T-helper 2 cell treated with Interferon-gamma antibody and Interleukin-4, amounts not matched to agents 5 μg/mL and 100 μg/mL, for 36 hours (primary cell): ENCODE results near the gene IL36RN.

Experiments used
- DNase-seq: peaks from one replicate; pipeline ENCODE4 v3.0.0; 2021; ENCODE audit warnings: low spot score
- H3K27ac Mint-ChIP-seq: one replicate; pipeline ENCODE4 v1.8.0; 2021; ENCODE audit warnings: mild to moderate bottlenecking, mixed read lengths
- H3K27me3 Mint-ChIP-seq: one replicate; pipeline ENCODE4 v1.8.0; 2021; ENCODE audit warnings: low read depth, mixed read lengths
- H3K36me3 Mint-ChIP-seq: one replicate; pipeline ENCODE4 v1.8.0; 2021; ENCODE audit warnings: low read depth, mixed read lengths
- H3K4me1 Mint-ChIP-seq: one replicate; pipeline ENCODE4 v1.8.0; 2021; ENCODE audit warnings: low read depth, mixed read lengths
- H3K4me3 Mint-ChIP-seq: one replicate; pipeline ENCODE4 v1.8.0; 2022; ENCODE audit warnings: mild to moderate bottlenecking, moderate library complexity, mixed read lengths
- H3K9me3 Mint-ChIP-seq: one replicate; pipeline ENCODE4 v1.8.0; 2021; ENCODE audit warnings: mixed read lengths

Gene IL36RN

DNA sequence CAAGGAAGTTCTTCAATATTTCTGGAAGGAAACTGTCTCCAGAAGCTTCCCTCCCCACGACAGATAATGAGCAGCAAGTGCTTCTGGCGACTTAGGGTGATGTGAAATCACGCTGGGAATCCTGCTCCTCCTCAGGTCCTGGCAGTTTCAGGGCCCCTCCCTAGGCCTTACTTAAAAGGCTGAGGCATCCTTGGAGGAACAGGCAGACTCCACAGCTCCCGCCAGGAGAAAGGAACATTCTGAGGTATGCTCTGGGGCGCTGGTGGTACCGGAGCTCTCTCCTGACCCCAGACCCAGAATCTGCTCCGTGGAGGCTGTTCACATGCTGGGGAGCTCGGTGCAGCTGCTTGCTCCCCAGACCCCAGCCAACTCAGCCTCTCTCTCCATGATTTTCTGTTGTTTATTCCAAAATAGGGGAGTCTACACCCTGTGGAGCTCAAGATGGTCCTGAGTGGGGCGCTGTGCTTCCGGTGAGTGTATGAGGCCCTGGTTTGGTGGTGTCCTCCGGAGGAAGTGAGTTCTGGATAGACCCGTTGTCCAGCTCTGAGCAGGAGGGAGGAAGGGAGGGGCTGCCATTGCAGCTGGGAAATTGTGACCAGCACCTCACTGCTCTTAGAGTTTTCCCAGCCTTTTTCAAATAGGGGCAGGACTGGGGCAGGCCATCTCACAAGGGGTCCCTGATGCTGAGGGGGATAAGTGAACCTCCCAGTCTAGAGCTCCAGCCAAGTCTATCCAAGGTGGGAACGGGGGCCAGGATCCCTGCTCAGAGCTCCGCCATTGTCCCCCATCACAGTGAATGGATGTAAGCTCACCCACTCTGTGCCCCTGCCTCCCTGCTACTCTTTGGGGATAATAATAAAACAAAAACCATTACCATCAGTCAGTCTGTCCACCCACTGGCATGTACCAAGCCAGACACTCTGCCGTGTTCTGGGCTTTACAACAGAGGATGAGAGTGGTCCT is at the start of gene IL36RN:
Gene IL36RN, plus strand, starts transcription at position 201 of the 963 bp plus-strand sequence. Its CDS starts 241 bp downstream, at position 442.
- H3K36me3 Mint-ChIP-seq, result no peaks in the 10 kb centered on the region
- H3K27ac Mint-ChIP-seq, result no peak within 1 kb of the TSS
- DNase-seq, result no peak
- no peak within 1 kb of the TSS for H3K4me3 Mint-ChIP-seq
- peaks cover 21% of the 10 kb centered on the region for H3K9me3 Mint-ChIP-seq
- H3K27me3 Mint-ChIP-seq, result peaks cover 3% of the 10 kb centered on the region
- H3K4me1 Mint-ChIP-seq, result no peaks in the 10 kb centered on the region

DNA sequence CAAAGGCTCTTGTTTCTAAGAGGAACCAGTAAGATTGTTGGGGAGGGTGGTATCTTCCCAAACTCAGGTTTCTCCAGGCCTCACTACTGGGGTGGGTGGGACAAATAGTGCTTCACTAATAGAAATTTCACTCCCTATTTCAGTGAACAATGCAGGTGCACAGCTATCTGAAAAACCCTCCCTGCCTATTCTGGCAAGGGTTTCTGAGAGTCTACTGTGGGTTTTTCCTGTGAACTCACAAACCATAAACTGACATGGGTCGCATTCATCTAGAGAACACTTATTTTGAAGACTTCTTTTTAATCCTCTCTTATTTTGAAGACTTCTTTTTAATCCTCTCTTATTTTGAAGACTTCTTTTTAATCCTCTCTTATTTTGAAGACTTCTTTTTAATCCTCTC is 49.4 kb upstream of the IL36RN start:
- Mint-ChIP-seq H3K36me3 (peaks cover 3% of the 10 kb centered on the region), H3K27ac (no peak overlapping the region), H3K4me1 (peaks cover 10% of the 10 kb centered on the region), H3K27me3 (peaks cover 3% of the 10 kb centered on the region), H3K4me3 (no peak overlapping the region), H3K9me3 (peaks cover 4% of the 10 kb centered on the region)
- DNase-seq, result no peak

DNA sequence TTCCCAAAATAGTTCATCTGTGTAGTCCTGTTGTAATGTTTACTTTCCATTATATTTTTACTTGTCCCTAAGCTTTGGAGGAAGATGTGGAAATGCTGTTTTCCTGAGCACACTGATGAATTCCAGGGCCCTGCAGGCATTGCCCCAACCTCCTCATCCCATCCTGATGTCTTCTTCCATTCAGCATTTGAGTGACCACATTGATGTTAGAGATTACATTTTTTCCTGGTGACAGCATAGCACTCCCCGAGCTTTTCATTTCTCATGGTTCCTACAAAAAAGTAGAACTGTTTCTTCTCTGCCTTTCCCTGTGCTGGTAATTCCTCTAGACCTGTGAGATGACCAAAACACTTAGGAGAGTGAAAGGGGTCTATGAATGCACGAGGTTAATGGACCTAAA is 48.9 kb upstream of the IL36RN start:
- Mint-ChIP-seq H3K36me3 (peaks cover 3% of the 10 kb centered on the region), H3K4me1 (peaks cover 10% of the 10 kb centered on the region), H3K27me3 (peaks cover 6% of the 10 kb centered on the region), H3K27ac (no peak overlapping the region), H3K9me3 (peaks cover 4% of the 10 kb centered on the region), H3K4me3 (no peak overlapping the region)
- no peak for DNase-seq

DNA sequence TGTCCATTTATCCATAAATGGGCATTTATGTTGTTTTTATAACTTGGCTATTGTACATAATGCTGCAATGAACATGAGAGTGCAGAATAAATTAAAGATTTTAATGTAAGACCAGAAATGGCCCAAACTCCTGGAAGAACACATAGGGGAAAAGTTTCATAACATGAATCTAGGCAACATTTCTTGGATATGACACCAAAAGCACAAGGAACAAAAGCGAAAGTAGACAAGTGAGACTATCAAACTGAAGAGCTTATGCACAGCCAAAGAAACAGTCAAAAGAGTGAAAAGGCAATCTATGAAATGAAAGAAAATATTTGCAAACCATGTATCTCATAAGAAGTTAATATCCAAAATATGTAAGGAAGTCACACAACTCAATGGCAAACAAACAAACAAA is 47.9 kb upstream of the IL36RN start:
- Mint-ChIP-seq H3K36me3 (peaks cover 3% of the 10 kb centered on the region), H3K9me3 (peaks cover 4% of the 10 kb centered on the region), H3K27me3 (peaks cover 6% of the 10 kb centered on the region), H3K4me1 (peaks cover 10% of the 10 kb centered on the region), H3K4me3 (no peak overlapping the region), H3K27ac (no peak overlapping the region)
- DNase-seq, result no peak

DNA sequence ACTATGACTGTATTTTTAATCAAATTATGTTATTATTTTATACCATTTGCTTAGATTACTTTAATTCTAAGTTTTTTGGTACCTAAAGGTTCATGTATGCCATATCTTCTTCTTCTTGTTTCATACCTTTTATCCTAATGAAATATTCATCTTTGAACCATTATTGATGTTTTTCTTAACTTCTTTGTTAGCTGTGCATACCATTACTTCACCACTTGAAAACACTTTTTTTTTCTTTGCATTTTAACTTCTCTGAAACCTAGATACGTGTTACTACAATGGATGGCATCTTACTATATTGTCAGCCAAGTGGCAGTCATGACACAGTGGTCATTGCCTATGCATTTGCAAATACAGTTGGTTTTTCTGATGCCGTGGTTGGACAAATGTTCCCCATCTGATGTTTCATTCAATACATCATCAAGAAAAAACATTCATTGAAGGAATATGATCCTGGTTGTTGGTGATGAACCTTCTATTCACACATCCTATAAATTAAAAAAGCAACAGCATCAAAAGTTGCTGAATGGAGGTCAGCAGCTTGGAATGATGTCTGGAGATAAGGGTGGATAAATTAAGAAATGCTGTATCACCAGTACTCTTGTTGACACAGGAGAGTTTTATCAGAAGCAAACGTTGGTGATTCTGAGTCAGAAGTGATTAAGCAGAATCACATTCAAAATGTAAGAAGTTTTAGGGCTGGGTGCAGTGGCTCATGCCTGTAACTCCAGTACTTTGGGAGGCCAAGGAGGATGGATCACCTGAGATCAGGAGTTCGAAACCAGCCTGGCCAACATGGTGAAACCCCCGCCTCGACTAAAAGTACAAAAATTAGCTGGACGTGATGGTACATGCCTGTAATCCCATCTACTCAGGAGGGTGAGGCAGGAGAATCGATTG is 46.3 kb upstream of the IL36RN start:
- peaks cover 4% of the 10 kb centered on the region for H3K9me3 Mint-ChIP-seq

DNA sequence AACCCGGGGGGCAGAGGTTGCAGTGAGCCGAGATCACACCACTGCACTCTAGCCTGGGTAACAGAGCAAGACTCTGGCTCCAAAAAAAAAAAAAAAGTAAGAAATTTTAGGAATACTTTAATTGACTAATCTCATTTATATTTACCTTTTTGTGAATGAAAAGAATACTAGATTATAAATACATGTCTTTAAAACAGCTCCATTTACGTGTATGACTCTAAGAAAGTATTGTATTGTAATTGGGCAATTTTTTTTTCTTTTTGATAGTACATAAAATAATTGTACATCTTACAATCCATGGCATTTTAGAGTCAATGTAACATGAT is 45.7 kb upstream of the IL36RN start:
- Mint-ChIP-seq H3K9me3 (peaks cover 4% of the 10 kb centered on the region), H3K27ac (no peak overlapping the region), H3K36me3 (peaks cover 3% of the 10 kb centered on the region), H3K27me3 (peaks cover 19% of the 10 kb centered on the region), H3K4me1 (peaks cover 10% of the 10 kb centered on the region), H3K4me3 (no peak overlapping the region)
- no peak for DNase-seq

More for the DNA sequence above, 46.3 kb upstream of the IL36RN start:
- Mint-ChIP-seq H3K36me3 (peaks cover 3% of the 10 kb centered on the region), H3K4me3 (no peak overlapping the region), H3K4me1 (peaks cover 10% of the 10 kb centered on the region), H3K27me3 (peaks cover 15% of the 10 kb centered on the region), H3K27ac (no peak overlapping the region)
- no peak for DNase-seq

DNA sequence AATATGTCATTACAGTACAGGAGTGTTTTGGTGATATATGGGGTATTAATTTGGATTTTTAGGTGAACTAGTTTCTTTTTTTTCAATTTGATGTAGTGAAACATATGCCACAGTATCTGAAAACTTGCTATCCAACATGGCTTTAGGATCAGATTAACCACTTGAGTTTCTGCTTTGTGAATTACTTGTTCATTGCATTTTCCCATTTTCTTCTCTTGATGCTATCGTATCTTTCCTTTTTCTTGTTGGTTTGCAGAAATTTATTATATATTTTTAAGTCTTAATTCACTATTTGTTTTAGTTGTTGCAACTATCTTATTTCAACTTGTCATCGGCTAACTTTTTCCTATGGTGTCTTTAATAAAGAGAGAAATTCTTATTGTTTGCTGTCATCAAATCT is 44.9 kb upstream of the IL36RN start:
- H3K36me3 Mint-ChIP-seq, result peaks cover 3% of the 10 kb centered on the region
- peaks cover 10% of the 10 kb centered on the region for H3K4me1 Mint-ChIP-seq
- H3K27me3 Mint-ChIP-seq, result peaks cover 27% of the 10 kb centered on the region
- no peak for DNase-seq
- H3K4me3 Mint-ChIP-seq, result no peak overlapping the region
- H3K9me3 Mint-ChIP-seq, result peaks cover 10% of the 10 kb centered on the region
- no peak overlapping the region for H3K27ac Mint-ChIP-seq

DNA sequence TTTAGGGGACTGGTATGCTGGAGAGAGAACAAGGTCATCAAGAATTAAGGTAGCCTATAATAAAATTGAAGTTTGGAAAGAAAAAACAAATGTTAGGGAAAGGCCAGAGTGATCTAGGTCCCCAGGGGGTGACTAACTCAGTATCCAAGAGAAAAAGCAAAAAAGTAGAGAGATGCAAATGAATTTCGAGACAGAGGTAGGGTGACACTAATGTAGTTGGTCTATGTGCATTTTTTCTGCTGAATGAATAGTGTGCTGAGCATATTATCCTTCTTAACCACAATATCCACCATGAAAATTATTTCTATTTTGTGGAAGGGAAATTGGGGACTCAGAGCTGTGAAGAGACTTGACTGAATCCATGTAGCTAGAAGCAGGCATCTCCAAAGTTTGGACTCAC is 44.0 kb upstream of the IL36RN start:
- H3K4me1 Mint-ChIP-seq, result peaks cover 8% of the 10 kb centered on the region
- no peak overlapping the region for H3K27ac Mint-ChIP-seq
- H3K27me3 Mint-ChIP-seq, result peaks cover 31% of the 10 kb centered on the region
- H3K9me3 Mint-ChIP-seq, result peaks cover 11% of the 10 kb centered on the region
- DNase-seq, result no peak
- H3K36me3 Mint-ChIP-seq, result peaks cover 3% of the 10 kb centered on the region
- no peak overlapping the region for H3K4me3 Mint-ChIP-seq

DNA sequence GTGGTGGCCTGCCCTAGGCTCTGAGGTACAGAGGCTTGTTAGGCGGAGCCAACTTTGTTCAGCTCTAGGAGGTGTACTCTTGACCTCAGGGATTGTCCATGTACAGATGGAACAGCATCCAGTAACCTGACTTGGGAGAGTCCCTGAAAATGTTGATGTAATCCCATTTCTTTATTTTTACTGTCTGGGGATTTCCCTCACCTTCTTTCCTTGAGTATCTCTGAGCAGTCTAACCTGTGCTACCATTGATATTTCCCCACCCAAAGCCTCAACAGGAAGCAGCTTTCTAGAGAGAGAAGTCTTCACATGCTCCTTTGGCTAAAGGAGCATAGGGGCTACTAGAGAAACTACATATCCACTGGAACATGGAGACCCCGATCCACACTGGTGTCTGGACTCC is 43.3 kb upstream of the IL36RN start:
- H3K4me1 Mint-ChIP-seq, result peaks cover 6% of the 10 kb centered on the region
- H3K27ac Mint-ChIP-seq, result no peak overlapping the region
- peaks cover 3% of the 10 kb centered on the region for H3K36me3 Mint-ChIP-seq
- H3K9me3 Mint-ChIP-seq, result peaks cover 11% of the 10 kb centered on the region
- DNase-seq, result no peak
- no peak overlapping the region for H3K4me3 Mint-ChIP-seq
- H3K27me3 Mint-ChIP-seq, result peaks cover 31% of the 10 kb centered on the region

DNA sequence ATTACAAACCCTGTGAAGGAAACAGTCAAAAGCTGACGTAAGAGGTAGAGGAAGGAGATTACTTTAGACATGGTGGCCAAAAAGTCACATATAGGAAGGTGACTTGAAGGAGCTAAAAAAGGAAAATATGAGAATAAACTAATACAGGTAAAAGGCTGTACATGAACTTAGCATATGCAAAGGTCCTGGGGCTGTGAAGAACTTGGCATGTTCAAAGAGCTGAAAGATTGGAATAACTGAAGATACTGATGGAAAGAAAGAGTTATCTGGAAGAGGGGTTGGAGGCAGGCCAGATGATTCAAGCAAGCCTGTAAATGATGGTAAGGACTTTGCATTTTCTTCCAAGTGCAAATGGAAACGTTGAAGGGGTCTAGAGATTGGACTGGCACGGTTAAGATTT is 40.5 kb upstream of the IL36RN start:
- no peak overlapping the region for H3K4me3 Mint-ChIP-seq
- H3K9me3 Mint-ChIP-seq, result peaks cover 6% of the 10 kb centered on the region
- peaks cover 1% of the 10 kb centered on the region for H3K36me3 Mint-ChIP-seq
- no peak for DNase-seq
- peaks cover 36% of the 10 kb centered on the region for H3K27me3 Mint-ChIP-seq
- no peak overlapping the region for H3K27ac Mint-ChIP-seq
- no peaks in the 10 kb centered on the region for H3K4me1 Mint-ChIP-seq

DNA sequence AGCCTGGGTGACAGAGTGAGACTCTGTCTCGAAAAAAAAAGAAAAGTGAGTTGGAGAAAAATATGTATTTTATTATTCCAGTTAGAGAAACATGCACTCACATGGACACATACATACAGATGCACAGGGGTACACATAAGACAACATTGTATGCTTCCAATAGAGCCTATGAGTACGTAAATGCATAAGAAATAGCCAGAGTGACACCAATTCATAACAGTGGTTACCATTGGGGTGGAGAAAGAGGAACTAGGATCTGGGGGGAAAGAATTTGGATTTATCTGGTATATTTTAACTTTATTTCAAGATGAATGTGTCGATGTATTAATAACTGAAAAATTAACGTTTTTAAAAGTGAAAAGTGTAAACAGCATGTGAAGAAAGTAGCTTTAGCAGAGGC is 37.7 kb upstream of the IL36RN start:
- Mint-ChIP-seq H3K4me1 (no peaks in the 10 kb centered on the region), H3K27ac (no peak overlapping the region), H3K9me3 (peaks cover 6% of the 10 kb centered on the region), H3K36me3 (no peaks in the 10 kb centered on the region), H3K27me3 (peaks cover 51% of the 10 kb centered on the region), H3K4me3 (no peak overlapping the region)
- DNase-seq, result no peak

DNA sequence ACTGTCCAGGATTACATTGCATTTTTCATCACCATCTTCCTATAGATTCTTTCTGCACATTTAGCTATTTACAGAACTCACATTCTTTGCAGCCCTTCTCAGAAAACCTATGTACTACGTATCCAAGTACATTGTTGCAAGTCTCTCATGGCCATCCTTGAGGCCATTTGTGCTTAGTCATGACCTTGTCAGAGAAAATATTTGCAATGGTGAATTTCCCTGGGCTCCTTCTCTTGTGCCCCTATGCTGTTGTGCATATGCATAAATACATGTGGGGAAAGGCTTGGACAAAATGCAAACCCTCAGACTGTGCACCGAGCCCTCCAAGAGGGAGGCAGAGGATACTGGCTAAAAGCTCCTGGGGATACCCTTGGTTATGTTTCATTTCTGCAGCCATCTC is 34.2 kb upstream of the IL36RN start:
- no peaks in the 10 kb centered on the region for H3K36me3 Mint-ChIP-seq
- H3K9me3 Mint-ChIP-seq, result no peaks in the 10 kb centered on the region
- no peak for DNase-seq
- H3K27ac Mint-ChIP-seq, result no peak overlapping the region
- H3K4me3 Mint-ChIP-seq, result no peak overlapping the region
- H3K4me1 Mint-ChIP-seq, result no peaks in the 10 kb centered on the region
- H3K27me3 Mint-ChIP-seq, result peaks cover 51% of the 10 kb centered on the region

DNA sequence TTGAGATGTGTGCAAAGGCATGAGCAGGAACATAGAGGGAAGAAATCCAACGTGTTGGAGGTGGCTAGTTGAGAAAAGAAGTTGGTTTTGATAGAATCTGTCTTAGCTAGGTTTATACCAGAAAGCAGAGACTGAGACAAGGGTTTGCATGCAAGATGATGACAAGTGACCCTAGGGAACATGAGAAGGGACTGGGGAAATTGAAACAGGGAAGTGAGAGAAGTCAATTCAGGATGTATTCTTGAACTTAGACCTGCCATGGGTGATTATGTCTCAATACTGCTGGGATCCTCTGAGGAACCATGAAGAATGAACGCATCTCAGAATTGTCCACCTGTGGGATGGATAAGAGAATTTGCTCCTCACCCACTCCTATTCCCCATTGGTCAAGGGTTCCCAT is 33.3 kb upstream of the IL36RN start:
- H3K4me1 Mint-ChIP-seq, result no peaks in the 10 kb centered on the region
- DNase-seq, result no peak
- H3K4me3 Mint-ChIP-seq, result no peak overlapping the region
- peaks cover 56% of the 10 kb centered on the region for H3K27me3 Mint-ChIP-seq
- H3K36me3 Mint-ChIP-seq, result no peaks in the 10 kb centered on the region
- H3K9me3 Mint-ChIP-seq, result no peaks in the 10 kb centered on the region
- no peak overlapping the region for H3K27ac Mint-ChIP-seq

DNA sequence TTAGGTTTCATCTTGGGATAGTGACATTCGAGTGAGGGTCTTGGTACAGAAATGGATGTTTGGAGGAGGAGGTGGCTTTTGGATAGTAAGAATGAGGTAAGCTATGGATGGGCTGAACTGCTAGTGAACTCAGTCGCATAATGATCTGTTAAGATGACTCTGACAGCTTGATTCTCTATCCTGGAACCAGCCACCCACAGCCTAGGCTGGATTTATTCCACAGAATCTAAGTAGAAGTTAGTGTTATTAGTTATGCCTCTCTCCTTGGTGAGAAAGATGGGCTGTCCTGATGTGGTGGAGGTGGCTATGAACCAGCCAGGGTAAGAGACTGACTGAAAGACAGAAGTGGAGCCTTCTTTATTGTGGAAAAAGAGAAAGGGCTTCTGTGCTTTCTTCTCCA is 31.3 kb upstream of the IL36RN start:
- Mint-ChIP-seq H3K27ac (no peak overlapping the region), H3K36me3 (no peaks in the 10 kb centered on the region), H3K4me3 (no peak overlapping the region), H3K4me1 (no peaks in the 10 kb centered on the region), H3K27me3 (peaks cover 48% of the 10 kb centered on the region), H3K9me3 (no peaks in the 10 kb centered on the region)
- no peak for DNase-seq
